Panc1 (cell line): Measurements from ENCODE around the gene MGRN1.

Experiments
- SIN3A ChIP-seq: IDR thresholded peaks from 2 replicates; pipeline ENCODE4 v1.6.1; 2012; ENCODE audit warnings: low read depth, mild to moderate bottlenecking, low read length, moderate library complexity, borderline replicate concordance; ENCODE audit not compliant: insufficient read depth
- TF ChIP-seq, protein P1 (sequence below), 2 experiments: IDR thresholded peaks; 2 replicates each; pipeline ENCODE4 v1.6.1; 2011 to 2012; ENCODE audit warnings: low read depth in 2 of 2, control low read depth in 1 of 2, low read length in 1 of 2, mild to moderate bottlenecking in 1 of 2, moderate library complexity in 1 of 2; ENCODE audit not compliant: insufficient read depth in 1 of 2
- TF ChIP-seq, protein P2 (sequence below): fragments of 450-650 bp; IDR thresholded peaks from 2 replicates; pipeline ENCODE4 v1.5.1; 2017; ENCODE audit warnings: mild to moderate bottlenecking

DNA sequence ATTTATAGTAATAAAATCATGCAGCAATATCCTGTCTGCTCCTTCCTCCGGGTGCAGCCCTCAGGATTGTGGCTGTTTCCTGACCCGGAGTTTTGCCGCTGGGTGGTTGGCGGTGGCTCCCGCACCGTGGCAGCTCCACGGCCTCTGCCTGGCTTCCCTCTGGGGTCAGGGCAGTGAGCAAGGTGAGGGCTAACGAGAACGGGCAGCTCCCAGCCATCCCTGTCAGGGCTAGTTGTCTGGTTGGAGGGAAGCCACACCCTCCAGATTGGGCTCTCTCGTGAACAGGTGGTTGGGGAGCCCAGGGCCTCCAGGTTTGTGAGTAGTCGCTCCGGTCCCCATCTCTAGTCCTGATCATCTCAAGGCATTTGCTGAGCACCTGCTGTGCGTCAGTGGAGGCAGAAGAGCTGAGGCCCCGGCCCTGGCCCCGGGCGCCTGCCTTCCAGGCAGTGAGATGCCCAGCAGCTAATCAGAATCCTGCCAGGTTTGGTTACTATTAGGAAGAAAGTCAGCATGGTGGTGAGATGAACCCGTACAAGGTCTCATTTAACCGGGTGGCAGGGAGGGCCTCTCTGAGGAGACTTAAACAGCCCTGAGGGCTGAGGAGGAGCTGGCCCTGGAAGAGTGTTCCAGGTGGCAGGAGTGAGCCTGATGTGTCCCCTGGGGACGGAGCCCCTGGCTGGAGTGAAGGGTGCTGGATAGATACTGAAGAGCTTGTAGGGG lies 66.5 kb downstream of the MGRN1 start:
- TF ChIP-seq, protein P1, sequence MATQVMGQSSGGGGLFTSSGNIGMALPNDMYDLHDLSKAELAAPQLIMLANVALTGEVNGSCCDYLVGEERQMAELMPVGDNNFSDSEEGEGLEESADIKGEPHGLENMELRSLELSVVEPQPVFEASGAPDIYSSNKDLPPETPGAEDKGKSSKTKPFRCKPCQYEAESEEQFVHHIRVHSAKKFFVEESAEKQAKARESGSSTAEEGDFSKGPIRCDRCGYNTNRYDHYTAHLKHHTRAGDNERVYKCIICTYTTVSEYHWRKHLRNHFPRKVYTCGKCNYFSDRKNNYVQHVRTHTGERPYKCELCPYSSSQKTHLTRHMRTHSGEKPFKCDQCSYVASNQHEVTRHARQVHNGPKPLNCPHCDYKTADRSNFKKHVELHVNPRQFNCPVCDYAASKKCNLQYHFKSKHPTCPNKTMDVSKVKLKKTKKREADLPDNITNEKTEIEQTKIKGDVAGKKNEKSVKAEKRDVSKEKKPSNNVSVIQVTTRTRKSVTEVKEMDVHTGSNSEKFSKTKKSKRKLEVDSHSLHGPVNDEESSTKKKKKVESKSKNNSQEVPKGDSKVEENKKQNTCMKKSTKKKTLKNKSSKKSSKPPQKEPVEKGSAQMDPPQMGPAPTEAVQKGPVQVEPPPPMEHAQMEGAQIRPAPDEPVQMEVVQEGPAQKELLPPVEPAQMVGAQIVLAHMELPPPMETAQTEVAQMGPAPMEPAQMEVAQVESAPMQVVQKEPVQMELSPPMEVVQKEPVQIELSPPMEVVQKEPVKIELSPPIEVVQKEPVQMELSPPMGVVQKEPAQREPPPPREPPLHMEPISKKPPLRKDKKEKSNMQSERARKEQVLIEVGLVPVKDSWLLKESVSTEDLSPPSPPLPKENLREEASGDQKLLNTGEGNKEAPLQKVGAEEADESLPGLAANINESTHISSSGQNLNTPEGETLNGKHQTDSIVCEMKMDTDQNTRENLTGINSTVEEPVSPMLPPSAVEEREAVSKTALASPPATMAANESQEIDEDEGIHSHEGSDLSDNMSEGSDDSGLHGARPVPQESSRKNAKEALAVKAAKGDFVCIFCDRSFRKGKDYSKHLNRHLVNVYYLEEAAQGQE (IDR thresholded peaks at IDR 0.05; ENCODE audit: insufficient read depth in 1 of 2, low read depth in 2 of 2, low read length in 1 of 2) = no peak
- TF ChIP-seq, protein P2, sequence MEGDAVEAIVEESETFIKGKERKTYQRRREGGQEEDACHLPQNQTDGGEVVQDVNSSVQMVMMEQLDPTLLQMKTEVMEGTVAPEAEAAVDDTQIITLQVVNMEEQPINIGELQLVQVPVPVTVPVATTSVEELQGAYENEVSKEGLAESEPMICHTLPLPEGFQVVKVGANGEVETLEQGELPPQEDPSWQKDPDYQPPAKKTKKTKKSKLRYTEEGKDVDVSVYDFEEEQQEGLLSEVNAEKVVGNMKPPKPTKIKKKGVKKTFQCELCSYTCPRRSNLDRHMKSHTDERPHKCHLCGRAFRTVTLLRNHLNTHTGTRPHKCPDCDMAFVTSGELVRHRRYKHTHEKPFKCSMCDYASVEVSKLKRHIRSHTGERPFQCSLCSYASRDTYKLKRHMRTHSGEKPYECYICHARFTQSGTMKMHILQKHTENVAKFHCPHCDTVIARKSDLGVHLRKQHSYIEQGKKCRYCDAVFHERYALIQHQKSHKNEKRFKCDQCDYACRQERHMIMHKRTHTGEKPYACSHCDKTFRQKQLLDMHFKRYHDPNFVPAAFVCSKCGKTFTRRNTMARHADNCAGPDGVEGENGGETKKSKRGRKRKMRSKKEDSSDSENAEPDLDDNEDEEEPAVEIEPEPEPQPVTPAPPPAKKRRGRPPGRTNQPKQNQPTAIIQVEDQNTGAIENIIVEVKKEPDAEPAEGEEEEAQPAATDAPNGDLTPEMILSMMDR = no peak
- TF ChIP-seq SIN3A = no peak
